ENCODE results near the gene METTL13.
"Not testable (repeated sequence)": the region's sequence is repeated elsewhere in the genome, so short reads cannot be mapped to it uniquely, and the experiment has no call there.

METTL13 gene

DNA sequence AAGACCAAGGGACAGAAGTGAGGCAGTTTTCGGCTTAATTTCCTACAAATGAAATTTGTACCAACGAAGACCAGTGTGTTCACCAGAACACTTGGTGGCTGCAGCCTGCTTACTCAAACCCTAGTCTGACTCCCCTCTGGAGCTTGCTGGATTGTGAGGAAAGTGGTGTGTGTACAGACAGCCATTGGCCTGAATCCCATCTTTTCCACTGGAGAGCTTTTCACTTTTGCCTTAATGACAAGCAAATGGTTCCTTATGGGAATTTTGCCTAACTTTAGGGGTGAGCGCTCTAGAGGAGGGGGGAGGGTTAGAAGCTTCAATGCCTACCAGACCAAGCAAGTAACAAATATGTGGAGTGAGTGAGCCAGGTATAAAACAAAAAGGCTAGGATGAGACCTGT is 17.3 kb downstream of the METTL13 start:
- no peak overlapping the region for H3K4me3 ChIP-seq (ENCODE audit: low read depth, low read length)
- no peak for DNase-seq (ENCODE audit: low read depth, low spot score)
- TF ChIP-seq, protein P1, sequence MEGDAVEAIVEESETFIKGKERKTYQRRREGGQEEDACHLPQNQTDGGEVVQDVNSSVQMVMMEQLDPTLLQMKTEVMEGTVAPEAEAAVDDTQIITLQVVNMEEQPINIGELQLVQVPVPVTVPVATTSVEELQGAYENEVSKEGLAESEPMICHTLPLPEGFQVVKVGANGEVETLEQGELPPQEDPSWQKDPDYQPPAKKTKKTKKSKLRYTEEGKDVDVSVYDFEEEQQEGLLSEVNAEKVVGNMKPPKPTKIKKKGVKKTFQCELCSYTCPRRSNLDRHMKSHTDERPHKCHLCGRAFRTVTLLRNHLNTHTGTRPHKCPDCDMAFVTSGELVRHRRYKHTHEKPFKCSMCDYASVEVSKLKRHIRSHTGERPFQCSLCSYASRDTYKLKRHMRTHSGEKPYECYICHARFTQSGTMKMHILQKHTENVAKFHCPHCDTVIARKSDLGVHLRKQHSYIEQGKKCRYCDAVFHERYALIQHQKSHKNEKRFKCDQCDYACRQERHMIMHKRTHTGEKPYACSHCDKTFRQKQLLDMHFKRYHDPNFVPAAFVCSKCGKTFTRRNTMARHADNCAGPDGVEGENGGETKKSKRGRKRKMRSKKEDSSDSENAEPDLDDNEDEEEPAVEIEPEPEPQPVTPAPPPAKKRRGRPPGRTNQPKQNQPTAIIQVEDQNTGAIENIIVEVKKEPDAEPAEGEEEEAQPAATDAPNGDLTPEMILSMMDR (IDR thresholded peaks at IDR 0.05; ENCODE audit: low read depth, low read length), result no peak
- in situ Hi-C loops (cut with HindIII; ENCODE audit: low sequenced_read_pairs), result no loop called here

DNA sequence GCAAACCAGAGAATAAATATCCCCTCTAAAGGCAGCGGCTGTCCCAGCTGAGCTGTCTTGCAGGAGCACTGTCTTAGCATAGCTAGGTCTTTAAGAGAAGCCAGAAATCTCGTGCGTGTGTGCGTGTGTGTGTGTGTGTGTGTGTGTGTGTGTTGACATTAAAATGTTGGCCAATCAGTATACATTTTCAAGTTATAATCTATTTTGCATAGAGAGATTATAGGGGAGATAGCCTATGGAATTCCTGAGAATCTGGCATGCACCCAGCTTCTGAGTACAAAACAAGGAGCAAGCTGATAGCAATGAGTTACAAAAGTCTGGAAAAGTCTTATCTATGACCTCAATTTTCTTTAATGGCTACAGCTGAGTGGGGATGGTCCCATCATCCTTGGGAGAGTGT is 17.7 kb downstream of the METTL13 start:
- no peak for DNase-seq (ENCODE audit: low read depth, low spot score)
- TF ChIP-seq, protein P1 (IDR thresholded peaks at IDR 0.05; ENCODE audit: low read depth, low read length), result no peak
- no peak overlapping the region for H3K4me3 ChIP-seq (ENCODE audit: low read depth, low read length)
- in situ Hi-C loops (cut with HindIII; ENCODE audit: low sequenced_read_pairs), result no loop called here

- in situ Hi-C loops (cut with HindIII; ENCODE audit: low sequenced_read_pairs); H3K4me3 ChIP-seq (ENCODE audit: low read depth, low read length); DNase-seq (ENCODE audit: low read depth, low spot score): not testable (repeated sequence)
Observed at GRCh38 chr1:171799698-171800097, 18.2 kb downstream of the METTL13 start.

GRCh38 chr1:171800342-171800741 is 18.9 kb downstream of the METTL13 start:
- in situ Hi-C loops (cut with HindIII; ENCODE audit: low sequenced_read_pairs), result no loop called here
- no peak overlapping the region for H3K4me3 ChIP-seq (ENCODE audit: low read depth, low read length)
- DNase-seq (ENCODE audit: low read depth, low spot score), result no peak
- TF ChIP-seq, protein P1 (IDR thresholded peaks at IDR 0.05; ENCODE audit: low read depth, low read length), result no peak

GRCh38 chr1:171800851-171801250 is 19.4 kb downstream of the METTL13 start:
- DNase-seq (ENCODE audit: low read depth, low spot score), result no peak
- in situ Hi-C loops (cut with HindIII; ENCODE audit: low sequenced_read_pairs), result no loop called here
- TF ChIP-seq, protein P1 (IDR thresholded peaks at IDR 0.05; ENCODE audit: low read depth, low read length), result no peak

DNA sequence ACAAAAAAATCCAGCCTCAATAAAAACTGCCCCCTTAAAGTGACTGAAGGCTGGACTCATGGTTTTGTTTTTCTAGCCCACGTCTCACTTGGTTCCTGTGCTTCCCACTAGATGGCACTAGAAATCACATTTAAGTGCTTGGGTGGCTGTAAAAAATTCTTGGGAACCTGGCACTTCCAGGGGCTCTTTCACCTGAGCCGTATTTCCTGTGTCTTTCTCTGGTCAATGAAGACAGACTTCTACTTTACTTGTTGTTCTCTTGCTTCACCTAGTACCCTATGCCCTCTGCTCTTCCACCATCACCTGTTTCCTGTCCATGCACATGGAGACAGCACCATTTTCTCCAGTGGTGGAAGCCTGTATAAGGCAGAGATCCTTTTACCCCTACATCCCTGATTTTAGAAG is 20.0 kb downstream of the METTL13 start:
- in situ Hi-C loops (cut with HindIII; ENCODE audit: low sequenced_read_pairs), result no loop called here
- H3K4me3 ChIP-seq (ENCODE audit: low read depth, low read length), result no peak overlapping the region
- TF ChIP-seq, protein P1 (IDR thresholded peaks at IDR 0.05; ENCODE audit: low read depth, low read length), result peak; percentile 75
- peak; percentile 38 for DNase-seq (ENCODE audit: low read depth, low spot score)

More at GRCh38 chr1:171800851-171801250, 19.4 kb downstream of the METTL13 start:
- H3K4me3 ChIP-seq (ENCODE audit: low read depth, low read length), result no peak overlapping the region

DNA sequence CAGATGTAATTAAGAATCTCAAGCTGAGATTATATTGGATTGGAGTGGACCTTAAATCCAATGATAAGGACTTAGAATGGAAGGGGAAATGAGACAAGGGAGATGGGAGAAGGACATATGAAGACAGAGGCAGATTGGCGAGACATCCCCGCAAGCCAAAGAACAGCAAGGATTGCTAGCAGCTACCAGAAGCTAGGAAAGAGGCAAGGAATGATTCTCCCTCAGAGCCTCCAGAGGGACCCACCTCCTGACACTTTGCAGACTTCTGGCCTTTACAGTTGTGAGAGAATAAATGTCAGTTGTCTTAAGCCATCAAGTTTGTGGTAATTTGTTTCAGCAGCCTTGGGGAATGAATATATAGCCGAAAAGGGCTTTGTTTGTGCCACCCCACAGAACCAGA is 20.7 kb downstream of the METTL13 start:
- TF ChIP-seq, protein P1 (IDR thresholded peaks at IDR 0.05; ENCODE audit: low read depth, low read length), result no peak
- in situ Hi-C loops (cut with HindIII; ENCODE audit: low sequenced_read_pairs), result no loop called here
- no peak for DNase-seq (ENCODE audit: low read depth, low spot score)
- H3K4me3 ChIP-seq (ENCODE audit: low read depth, low read length), result no peak overlapping the region
